ENCODE results near the gene DHRS13. TPM values are rescaled to one million over a fixed set of nuclear protein-coding genes. Genes with fewer than 3 reads are reported as not detected.
"Not testable (repeated sequence)": the region's sequence is repeated elsewhere in the genome, so short reads cannot be mapped to it uniquely, and the experiment has no call there.

Gene DHRS13
- polyA plus RNA-seq, 2 donors, result 9.4 to 15.6 TPM

DNA sequence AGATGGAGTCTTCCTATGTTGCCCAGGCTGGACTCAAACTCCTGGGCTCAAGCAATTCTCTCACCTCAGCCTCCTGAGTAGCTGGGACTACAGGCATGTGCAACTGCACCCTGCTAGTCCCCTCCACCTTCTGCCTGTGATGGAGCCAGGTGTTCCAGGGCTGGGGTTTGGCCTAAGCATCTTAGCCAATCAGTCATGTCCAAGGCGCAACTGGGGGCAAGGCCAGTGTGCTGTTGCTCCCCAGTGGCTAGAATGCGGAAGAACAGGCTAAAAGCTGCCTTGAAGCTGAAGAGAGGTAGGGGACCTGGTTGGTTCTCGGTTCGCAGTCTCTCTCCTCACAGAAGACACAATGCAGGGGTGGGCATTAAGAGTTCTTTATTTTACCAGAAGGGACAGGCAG lies 23.9 kb downstream of the DHRS13 start:
- Histone ChIP-seq H3K36me3 (ENCODE audit: control insufficient read depth in 2 of 2, insufficient read depth in 2 of 2, low read length in 1 of 2) (peaks cover 36 to 46% of the 10 kb centered on the region in 2 donors), H3K9me3 (ENCODE audit: control insufficient read depth in 2 of 2, insufficient read depth in 1 of 2, low read depth in 1 of 2, low read length in 1 of 2) (no peaks in the 10 kb centered on the region), H3K27me3 (ENCODE audit: control insufficient read depth in 1 of 2, insufficient read depth in 2 of 2, low read length in 2 of 2) (no peaks in the 10 kb centered on the region), H3K4me1 (ENCODE audit: control insufficient read depth in 2 of 2, insufficient read depth in 2 of 2, low read length in 1 of 2) (peaks cover 0 to 8% of the 10 kb centered on the region in 2 donors), H3K27ac (ENCODE audit: low read depth in 2 of 2, low read length in 1 of 2) (no peak overlapping the region), H3K4me3 (ENCODE audit: low read depth in 1 of 2, low read length in 2 of 2) (no peak overlapping the region)
- WGBS, 2 donors, result 68 to 85% methylated on average over 4 of the region's 4 CpGs

DNA sequence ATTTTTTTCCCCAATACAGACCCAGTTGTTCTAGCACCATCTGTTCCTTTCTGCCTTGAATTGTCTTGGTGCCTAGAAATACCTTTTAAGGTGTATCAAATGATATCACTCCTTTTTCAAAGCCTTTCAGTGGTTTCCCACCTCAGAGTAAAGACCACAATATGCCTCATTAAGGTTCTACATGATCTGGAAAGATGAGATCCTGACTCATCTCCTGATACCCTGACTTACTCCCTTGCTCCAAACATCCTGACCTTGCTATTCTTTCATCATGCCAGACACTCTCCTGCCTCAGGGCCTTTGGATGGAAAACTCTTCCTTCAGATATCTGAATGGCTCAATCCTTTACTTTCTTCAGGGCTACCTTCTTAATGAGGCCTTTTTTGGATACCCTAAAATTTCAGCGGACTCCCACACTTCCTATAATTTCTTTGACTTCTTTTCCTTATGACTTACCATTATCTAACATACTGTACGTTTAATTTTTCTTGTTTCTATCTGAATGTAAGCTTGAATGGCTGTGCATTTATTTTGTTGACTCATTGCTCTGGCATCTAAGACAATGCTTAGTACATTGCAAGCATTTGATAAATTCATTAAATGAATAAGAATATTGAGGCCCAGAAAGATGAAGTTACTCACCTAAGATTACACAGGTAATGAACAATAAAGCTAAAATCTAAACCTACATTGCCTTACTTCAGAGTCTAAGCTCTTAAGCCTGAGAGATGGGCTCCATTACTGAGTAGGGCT lies 24.5 kb downstream of the DHRS13 start:
- H3K9me3 ChIP-seq (ENCODE audit: control insufficient read depth in 2 of 2, insufficient read depth in 1 of 2, low read depth in 1 of 2, low read length in 1 of 2), result no peaks in the 10 kb centered on the region
- no peaks in the 10 kb centered on the region for H3K27me3 ChIP-seq (ENCODE audit: control insufficient read depth in 1 of 2, insufficient read depth in 2 of 2, low read length in 2 of 2)
- no peak overlapping the region for H3K4me3 ChIP-seq (ENCODE audit: low read depth in 1 of 2, low read length in 2 of 2)
- peaks cover 0 to 8% of the 10 kb centered on the region in 2 donors for H3K4me1 ChIP-seq (ENCODE audit: control insufficient read depth in 2 of 2, insufficient read depth in 2 of 2, low read length in 1 of 2)
- H3K27ac ChIP-seq (ENCODE audit: low read depth in 2 of 2, low read length in 1 of 2), result no peak overlapping the region
- WGBS, 2 donors, result 71 to 81% methylated on average over 2 of the region's 2 CpGs
- H3K36me3 ChIP-seq (ENCODE audit: control insufficient read depth in 2 of 2, insufficient read depth in 2 of 2, low read length in 1 of 2), result peaks cover 36 to 42% of the 10 kb centered on the region in 2 donors

DNA sequence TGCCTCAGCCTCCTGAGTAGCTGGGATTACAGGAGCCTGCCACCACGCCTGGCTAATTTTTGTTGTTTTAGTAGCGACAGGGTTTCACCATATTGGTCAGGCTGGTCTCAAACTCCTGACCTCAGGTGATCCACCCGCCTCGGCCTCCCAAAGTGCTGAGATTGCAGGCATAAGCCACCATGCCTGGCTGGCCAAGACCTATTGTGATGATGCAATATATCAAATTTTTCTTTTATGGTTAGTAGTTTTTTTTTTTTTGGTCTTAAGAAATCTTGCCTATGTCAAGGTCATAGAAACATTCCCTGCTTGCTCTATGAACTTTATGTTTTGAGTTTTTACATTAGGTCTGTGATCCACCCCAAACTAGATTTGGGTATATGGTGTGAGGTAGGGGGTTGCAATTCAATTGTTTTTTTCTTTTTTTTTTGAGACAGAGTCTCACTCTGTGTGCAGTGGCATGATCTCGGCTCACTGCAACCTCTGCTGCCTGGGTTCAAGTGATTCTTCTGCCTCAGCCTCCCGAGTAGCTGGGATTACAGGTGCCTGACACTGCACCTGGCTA lies 25.6 kb downstream of the DHRS13 start:
- not testable (repeated sequence) for H3K9me3 ChIP-seq (ENCODE audit: control insufficient read depth in 2 of 2, insufficient read depth in 1 of 2, low read depth in 1 of 2, low read length in 1 of 2); H3K4me1 ChIP-seq (ENCODE audit: control insufficient read depth in 2 of 2, insufficient read depth in 2 of 2, low read length in 1 of 2); H3K4me3 ChIP-seq (ENCODE audit: low read depth in 1 of 2, low read length in 2 of 2); H3K27ac ChIP-seq (ENCODE audit: low read depth in 2 of 2, low read length in 1 of 2); H3K27me3 ChIP-seq (ENCODE audit: control insufficient read depth in 1 of 2, insufficient read depth in 2 of 2, low read length in 2 of 2)
- WGBS, 2 donors, result 93% methylated on average over 6 of the region's 6 CpGs
- peaks cover 28 to 34% of the 10 kb centered on the region in 2 donors for H3K36me3 ChIP-seq (ENCODE audit: control insufficient read depth in 2 of 2, insufficient read depth in 2 of 2, low read length in 1 of 2)

DNA sequence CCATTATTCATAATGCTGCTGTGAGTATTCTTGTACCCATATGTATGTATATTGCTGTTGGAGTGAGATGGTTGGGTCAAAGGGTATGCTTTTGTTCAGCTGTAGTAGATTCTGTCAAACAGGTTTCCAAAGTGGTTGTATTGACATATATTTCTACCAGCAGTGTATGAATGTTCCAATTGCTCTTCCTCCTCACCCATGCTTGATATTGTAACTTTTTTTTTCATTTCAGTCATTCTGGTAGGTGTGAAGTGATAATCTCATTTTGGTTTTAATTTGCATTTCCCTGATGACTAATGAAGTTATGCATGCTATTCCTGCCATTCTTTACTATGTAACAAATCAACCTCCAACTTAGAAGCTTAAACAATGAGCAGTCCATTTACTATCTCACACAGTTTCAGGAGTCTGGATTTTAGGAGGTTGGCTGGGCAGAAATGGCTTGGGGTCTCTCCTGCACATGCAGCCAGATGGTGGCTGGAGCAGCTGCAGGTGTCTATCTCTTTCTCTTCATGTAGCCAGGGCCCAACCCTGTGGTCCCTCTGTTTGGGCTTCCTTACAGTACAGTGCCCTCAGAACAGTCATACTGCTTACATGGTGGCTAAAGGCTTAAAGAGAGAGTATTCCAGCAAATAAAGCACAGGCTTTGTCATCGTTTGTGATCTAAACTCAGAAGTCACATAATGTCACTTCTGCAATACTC lies 26.9 kb downstream of the DHRS13 start:
- no peaks in the 10 kb centered on the region for H3K27me3 ChIP-seq (ENCODE audit: control insufficient read depth in 1 of 2, insufficient read depth in 2 of 2, low read length in 2 of 2)
- no peaks in the 10 kb centered on the region for H3K9me3 ChIP-seq (ENCODE audit: control insufficient read depth in 2 of 2, insufficient read depth in 1 of 2, low read depth in 1 of 2, low read length in 1 of 2)
- H3K4me1 ChIP-seq (ENCODE audit: control insufficient read depth in 2 of 2, insufficient read depth in 2 of 2, low read length in 1 of 2), result peaks cover 0 to 5% of the 10 kb centered on the region in 2 donors
- peak overlapping the region; percentile 4 to 53 for H3K27ac ChIP-seq (ENCODE audit: low read depth in 2 of 2, low read length in 1 of 2)
- H3K36me3 ChIP-seq (ENCODE audit: control insufficient read depth in 2 of 2, insufficient read depth in 2 of 2, low read length in 1 of 2), result peaks cover 17 to 22% of the 10 kb centered on the region in 2 donors
- H3K4me3 ChIP-seq (ENCODE audit: low read depth in 1 of 2, low read length in 2 of 2), result no peak overlapping the region
- 46 to 47% methylated on average over 1 of the region's 1 CpG for WGBS, 2 donors

DNA sequence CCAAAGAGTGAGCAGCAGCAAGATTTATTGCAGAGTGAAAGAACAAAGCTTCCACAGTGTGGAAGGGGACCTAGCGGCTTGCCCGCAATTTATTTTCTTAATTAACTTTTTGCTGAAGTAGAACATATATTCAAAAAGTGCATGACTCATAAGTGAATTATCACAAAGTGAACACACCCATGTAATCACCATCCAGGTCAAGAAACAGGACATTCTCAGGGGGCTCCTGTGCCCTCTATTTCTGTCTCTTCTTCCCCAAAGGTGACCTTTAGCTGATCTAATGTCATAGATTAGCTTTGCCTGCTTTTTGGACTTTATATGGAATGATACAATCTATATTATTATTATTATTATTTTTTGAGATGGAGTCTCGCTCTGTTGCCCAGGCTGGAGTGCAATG lies 28.1 kb downstream of the DHRS13 start:
- Histone ChIP-seq H3K27ac (ENCODE audit: low read depth in 2 of 2, low read length in 1 of 2) (no peak overlapping the region), H3K36me3 (ENCODE audit: control insufficient read depth in 2 of 2, insufficient read depth in 2 of 2, low read length in 1 of 2) (peaks cover 9% of the 10 kb centered on the region in 2 donors), H3K4me3 (ENCODE audit: low read depth in 1 of 2, low read length in 2 of 2) (no peak overlapping the region), H3K27me3 (ENCODE audit: control insufficient read depth in 1 of 2, insufficient read depth in 2 of 2, low read length in 2 of 2) (no peaks in the 10 kb centered on the region), H3K9me3 (ENCODE audit: control insufficient read depth in 2 of 2, insufficient read depth in 1 of 2, low read depth in 1 of 2, low read length in 1 of 2) (no peaks in the 10 kb centered on the region), H3K4me1 (ENCODE audit: control insufficient read depth in 2 of 2, insufficient read depth in 2 of 2, low read length in 1 of 2) (peaks cover 0 to 2% of the 10 kb centered on the region in 2 donors)
- 78 to 83% methylated on average over 3 of the region's 3 CpGs for WGBS, 2 donors

DNA sequence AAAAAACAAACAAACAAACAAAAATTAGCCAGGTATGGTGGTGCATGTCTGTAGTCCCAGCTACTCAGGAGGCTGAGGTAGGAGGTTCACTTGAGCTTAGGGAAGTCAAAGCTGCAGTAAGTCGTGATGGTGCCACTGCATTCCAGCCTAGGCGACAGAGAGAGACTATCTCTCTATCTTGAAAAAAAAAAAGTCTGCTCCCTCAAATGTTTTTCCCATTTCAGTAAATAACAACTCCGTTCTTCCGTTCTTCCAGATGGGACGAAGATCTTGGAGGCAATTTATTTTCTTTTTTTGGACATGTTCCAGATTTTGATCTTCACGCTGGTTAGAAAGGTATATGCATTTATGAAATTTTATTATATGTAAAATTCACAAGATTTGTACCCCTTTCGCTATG lies 29.0 kb downstream of the DHRS13 start:
- no peak overlapping the region for H3K27ac ChIP-seq (ENCODE audit: low read depth in 2 of 2, low read length in 1 of 2)
- H3K27me3 ChIP-seq (ENCODE audit: control insufficient read depth in 1 of 2, insufficient read depth in 2 of 2, low read length in 2 of 2), result no peaks in the 10 kb centered on the region
- peaks cover 0 to under 1% of the 10 kb centered on the region in 2 donors for H3K36me3 ChIP-seq (ENCODE audit: control insufficient read depth in 2 of 2, insufficient read depth in 2 of 2, low read length in 1 of 2)
- WGBS, 2 donors, result 89 to 93% methylated on average over 7 of the region's 7 CpGs
- H3K4me1 ChIP-seq (ENCODE audit: control insufficient read depth in 2 of 2, insufficient read depth in 2 of 2, low read length in 1 of 2), result peaks cover 0 to 2% of the 10 kb centered on the region in 2 donors
- no peak overlapping the region for H3K4me3 ChIP-seq (ENCODE audit: low read depth in 1 of 2, low read length in 2 of 2)
- no peaks in the 10 kb centered on the region for H3K9me3 ChIP-seq (ENCODE audit: control insufficient read depth in 2 of 2, insufficient read depth in 1 of 2, low read depth in 1 of 2, low read length in 1 of 2)

DNA sequence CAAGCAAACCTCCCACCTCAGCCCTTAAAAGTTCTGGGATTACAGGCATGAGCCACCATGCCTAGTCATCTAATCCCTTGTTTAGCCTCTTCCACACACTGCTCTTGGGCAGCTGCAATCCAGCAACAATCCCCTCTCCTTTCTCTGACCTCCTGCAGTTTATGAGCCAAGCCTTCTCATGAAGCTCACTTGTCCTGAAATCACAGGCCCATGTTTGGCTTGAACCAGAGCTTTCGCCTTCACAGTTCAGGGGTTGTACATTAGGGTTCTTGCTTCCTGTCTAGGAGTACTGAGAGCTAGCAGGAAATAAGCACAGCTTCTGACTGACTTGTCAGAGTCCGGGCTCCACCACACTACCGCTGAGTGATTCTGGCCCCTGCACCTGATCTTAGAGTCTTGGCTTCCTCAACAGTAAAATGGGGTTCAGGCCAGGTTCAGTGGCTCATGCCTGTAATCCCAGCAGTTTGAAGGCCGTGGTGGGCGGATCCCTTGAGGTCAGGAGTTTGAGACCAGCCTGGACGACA lies 31.8 kb downstream of the DHRS13 start:
- WGBS, 2 donors, result 74 to 77% methylated on average over 6 of the region's 6 CpGs
- H3K27ac ChIP-seq (ENCODE audit: low read depth in 2 of 2, low read length in 1 of 2), result peak overlapping the region; percentile 28 to 29

DNA sequence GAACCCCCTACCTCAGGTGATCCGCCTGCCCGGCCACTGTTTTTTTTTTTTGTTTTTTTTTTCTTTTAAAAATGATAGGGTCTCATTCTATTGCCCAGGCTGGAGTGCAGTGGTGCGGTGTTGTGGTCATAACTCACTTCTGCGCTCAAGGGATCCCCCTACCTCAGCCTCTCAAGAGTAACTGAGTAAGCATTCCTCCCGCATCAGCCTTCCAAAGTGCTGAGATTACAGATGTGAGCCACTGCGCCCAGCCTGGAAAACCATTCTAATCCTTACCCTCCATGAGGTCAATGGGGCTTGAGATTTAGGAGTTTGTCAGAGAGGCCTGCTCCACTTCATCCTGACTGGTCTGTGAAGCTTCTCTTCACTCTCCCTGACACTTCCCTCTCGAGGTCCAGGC lies 35.6 kb downstream of the DHRS13 start:
- H3K4me3 ChIP-seq (ENCODE audit: low read depth in 1 of 2, low read length in 2 of 2), result no peak overlapping the region
- H3K4me1 ChIP-seq (ENCODE audit: control insufficient read depth in 2 of 2, insufficient read depth in 2 of 2, low read length in 1 of 2), result no peaks in the 10 kb centered on the region
- H3K36me3 ChIP-seq (ENCODE audit: control insufficient read depth in 2 of 2, insufficient read depth in 2 of 2, low read length in 1 of 2), result no peaks in the 10 kb centered on the region
- WGBS, 2 donors, result 92 to 93% methylated on average over 7 of the region's 7 CpGs
- no peaks in the 10 kb centered on the region for H3K9me3 ChIP-seq (ENCODE audit: control insufficient read depth in 2 of 2, insufficient read depth in 1 of 2, low read depth in 1 of 2, low read length in 1 of 2)
- no peaks in the 10 kb centered on the region for H3K27me3 ChIP-seq (ENCODE audit: control insufficient read depth in 1 of 2, insufficient read depth in 2 of 2, low read length in 2 of 2)
- H3K27ac ChIP-seq (ENCODE audit: low read depth in 2 of 2, low read length in 1 of 2), result no peak overlapping the region

More for the DNA sequence above, 31.8 kb downstream of the DHRS13 start:
- no peak overlapping the region for H3K4me3 ChIP-seq (ENCODE audit: low read depth in 1 of 2, low read length in 2 of 2)
- no peaks in the 10 kb centered on the region for H3K36me3 ChIP-seq (ENCODE audit: control insufficient read depth in 2 of 2, insufficient read depth in 2 of 2, low read length in 1 of 2)
- H3K4me1 ChIP-seq (ENCODE audit: control insufficient read depth in 2 of 2, insufficient read depth in 2 of 2, low read length in 1 of 2), result peaks cover 0 to under 1% of the 10 kb centered on the region in 2 donors
- no peaks in the 10 kb centered on the region for H3K9me3 ChIP-seq (ENCODE audit: control insufficient read depth in 2 of 2, insufficient read depth in 1 of 2, low read depth in 1 of 2, low read length in 1 of 2)
- no peaks in the 10 kb centered on the region for H3K27me3 ChIP-seq (ENCODE audit: control insufficient read depth in 1 of 2, insufficient read depth in 2 of 2, low read length in 2 of 2)

DNA sequence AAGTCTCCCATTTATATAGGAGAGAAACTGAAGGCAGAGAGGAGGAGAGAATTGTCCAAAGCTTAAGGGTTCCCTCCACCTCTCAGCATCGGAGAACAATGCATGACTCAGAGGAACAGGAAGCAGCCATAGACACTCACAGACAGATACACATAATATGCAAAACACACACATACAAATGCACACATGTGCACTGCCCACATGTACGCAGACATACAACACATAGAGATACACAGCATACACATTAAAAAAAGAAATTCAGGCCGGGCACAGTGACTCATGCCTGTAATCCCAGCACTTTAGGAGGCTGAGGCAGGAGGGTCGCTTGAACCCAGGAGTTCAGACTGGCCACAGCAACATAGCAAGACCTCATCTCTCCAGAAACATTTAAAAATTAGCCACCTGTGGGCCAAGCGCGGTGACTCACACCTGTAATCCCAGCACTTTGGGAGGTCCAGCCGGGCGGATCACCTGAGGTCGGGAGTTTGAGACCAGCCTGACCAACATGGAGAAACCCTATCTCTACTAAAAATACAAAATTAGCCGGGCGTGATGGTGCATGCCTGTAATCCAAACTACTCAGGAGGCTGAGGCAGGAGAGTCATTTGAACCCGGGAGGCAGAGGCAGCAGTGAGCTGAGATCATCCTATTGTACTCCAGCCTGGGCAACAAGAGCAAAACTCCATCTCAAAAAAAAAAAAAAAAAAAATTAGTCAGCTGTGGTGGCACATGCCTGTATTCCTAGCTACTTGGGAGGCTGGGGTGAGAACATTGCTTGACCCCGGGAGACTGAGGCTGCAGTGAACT lies 36.7 kb downstream of the DHRS13 start:
- H3K36me3 ChIP-seq (ENCODE audit: control insufficient read depth in 2 of 2, insufficient read depth in 2 of 2, low read length in 1 of 2), result peaks cover 0 to 5% of the 10 kb centered on the region in 2 donors
- H3K27me3 ChIP-seq (ENCODE audit: control insufficient read depth in 1 of 2, insufficient read depth in 2 of 2, low read length in 2 of 2), result no peaks in the 10 kb centered on the region
- H3K27ac ChIP-seq (ENCODE audit: low read depth in 2 of 2, low read length in 1 of 2), result no peak overlapping the region
- no peaks in the 10 kb centered on the region for H3K9me3 ChIP-seq (ENCODE audit: control insufficient read depth in 2 of 2, insufficient read depth in 1 of 2, low read depth in 1 of 2, low read length in 1 of 2)
- no peak overlapping the region for H3K4me3 ChIP-seq (ENCODE audit: low read depth in 1 of 2, low read length in 2 of 2)
- H3K4me1 ChIP-seq (ENCODE audit: control insufficient read depth in 2 of 2, insufficient read depth in 2 of 2, low read length in 1 of 2), result no peaks in the 10 kb centered on the region
- 80 to 83% methylated on average over 13 of the region's 13 CpGs for WGBS, 2 donors

Measured in esophagus (tissue), 2 donors.